IMR-90 (cell line): ENCODE measurements around the gene COL4A3. TPM values are rescaled to one million over a fixed set of nuclear protein-coding genes. Genes with fewer than 3 reads are reported as not detected.

Experiments used
- ATAC-seq: fragments of 200-7000 bp; cut with Tn5 transposase; 2 replicates; pipeline ENCODE4 v1.9.1; 2020; ENCODE audit warnings: low read depth, mild to moderate bottlenecking, moderate library complexity
- BruUV-seq: library from RNA; stranded (reverse); fragments of 400-500 nt; replicated peaks from 2 replicates; lab custom pipeline; 2021; lab: Mats Ljungman, UMichigan
- CTCF ChIA-PET: fragments of 300-600 bp; formaldehyde crosslinking; extraction: SDS; loops from one replicate; lab custom pipeline; 2021; ENCODE audit warnings: antibody characterized with exemption; lab: Yijun Ruan, JAX
- POLR2A ChIA-PET: fragments of 300-600 bp; sonication (Branson Sonifier 250); formaldehyde crosslinking; loops from one replicate; lab custom pipeline; 2022; ENCODE audit warnings: antibody characterized with exemption; ENCODE audit not compliant: unreplicated experiment; lab: Charles Lee
- DNase-seq: peaks from one replicate; pipeline ENCODE4 v3.0.0; 2013
- H2AFZ ChIP-seq: replicated peaks from 2 replicates; pipeline ENCODE3; 2013; ENCODE audit warnings: low read length, mild to moderate bottlenecking; ENCODE audit not compliant: poor library complexity
- H2AK5ac ChIP-seq: 2 replicates; pipeline ENCODE4 v1.6.1; 2013; ENCODE audit warnings: low read depth, low read length, inconsistent platforms
- H2AK9ac ChIP-seq: replicated peaks from 2 replicates; pipeline ENCODE3; 2013; ENCODE audit warnings: mild to moderate bottlenecking, low read depth, low read length, moderate library complexity; ENCODE audit not compliant: poor library complexity
- H2BK120ac ChIP-seq: 2 replicates; pipeline ENCODE4 v1.6.1; 2013; ENCODE audit warnings: low read depth, low read length, inconsistent platforms
- H2BK15ac ChIP-seq: 3 replicates; pipeline ENCODE4 v1.6.1; 2013; ENCODE audit warnings: low read depth, low read length, inconsistent platforms
- H2BK20ac ChIP-seq: 2 replicates; pipeline ENCODE4 v1.6.1; 2013; ENCODE audit warnings: low read depth, mild to moderate bottlenecking, inconsistent platforms, low read length, moderate library complexity
- H2BK5ac ChIP-seq: 2 replicates; pipeline ENCODE4 v1.6.1; 2013; ENCODE audit warnings: mild to moderate bottlenecking, low read depth, low read length, inconsistent platforms; ENCODE audit not compliant: poor library complexity, severe bottlenecking
- H3K14ac ChIP-seq: replicated peaks from 2 replicates; pipeline ENCODE4 v1.6.1; 2013; ENCODE audit warnings: low read depth, low read length, inconsistent platforms
- H3K18ac ChIP-seq: 2 replicates; pipeline ENCODE4 v1.6.1; 2013; ENCODE audit warnings: low read depth, low read length, control low read depth
- H3K23ac ChIP-seq: 2 replicates; pipeline ENCODE4 v1.6.1; 2013; ENCODE audit warnings: low read depth, low read length, inconsistent platforms
- H3K27ac ChIP-seq: 2 replicates; pipeline ENCODE4 v1.5.1; 2013; ENCODE audit warnings: mild to moderate bottlenecking, control low read depth, low read length; ENCODE audit not compliant: insufficient read depth
- H3K27me3 ChIP-seq: 2 replicates; pipeline ENCODE4 v1.6.1; 2013; ENCODE audit warnings: low read length; ENCODE audit not compliant: control insufficient read depth, insufficient read depth
- H3K36me3 ChIP-seq: 2 replicates; pipeline ENCODE4 v1.6.1; 2013; ENCODE audit warnings: low read length, mixed read lengths; ENCODE audit not compliant: control insufficient read depth, insufficient read depth
- H3K4ac ChIP-seq: 2 replicates; pipeline ENCODE4 v1.6.1; 2013; ENCODE audit warnings: low read depth, low read length, inconsistent platforms
- H3K4me1 ChIP-seq: 2 replicates; pipeline ENCODE4 v1.6.1; 2013; ENCODE audit warnings: low read length, mixed read lengths; ENCODE audit not compliant: control insufficient read depth, insufficient read depth
- H3K4me2 ChIP-seq: 2 replicates; pipeline ENCODE4 v1.6.1; 2013; ENCODE audit warnings: low read depth, mild to moderate bottlenecking, control low read depth, low read length, moderate library complexity
- H3K4me3 ChIP-seq: 2 replicates; pipeline ENCODE4 v1.5.1; 2013; ENCODE audit warnings: low read depth, mild to moderate bottlenecking, control low read depth, low read length, moderate library complexity; ENCODE audit not compliant: insufficient read depth
- H3K56ac ChIP-seq: 2 replicates; pipeline ENCODE4 v1.6.1; 2013; ENCODE audit warnings: low read length, inconsistent platforms; ENCODE audit not compliant: insufficient read depth; ENCODE audit errors: extremely low read depth
- H3K79me1 ChIP-seq, 2 experiments: 2 replicates each; pipeline ENCODE4 v1.6.1; 2013; ENCODE audit warnings: low read length in 2 of 2, inconsistent platforms in 1 of 2, low read depth in 1 of 2
- H3K9ac ChIP-seq: 2 replicates; pipeline ENCODE4 v1.6.1; 2013; ENCODE audit warnings: low read depth, low read length, control low read depth
- H3K9me1 ChIP-seq: 2 replicates; pipeline ENCODE4 v1.6.1; 2013; ENCODE audit warnings: low read length, inconsistent platforms; ENCODE audit not compliant: insufficient read depth
- H3K9me3 ChIP-seq: 2 replicates; pipeline ENCODE4 v1.6.1; 2013; ENCODE audit warnings: low read length; ENCODE audit not compliant: control insufficient read depth, insufficient read depth
- H4K20me1 ChIP-seq: 2 replicates; pipeline ENCODE4 v1.6.1; 2013; ENCODE audit warnings: low read length, inconsistent platforms; ENCODE audit not compliant: insufficient read depth
- H4K5ac ChIP-seq: 2 replicates; pipeline ENCODE4 v1.6.1; 2013; ENCODE audit warnings: mild to moderate bottlenecking, low read depth, low read length, control low read depth
- H4K8ac ChIP-seq, 2 experiments: 2 replicates each; pipeline ENCODE4 v1.6.1; 2013; ENCODE audit warnings: low read depth in 2 of 2, low read length in 2 of 2, control low read depth in 1 of 2, inconsistent platforms in 1 of 2
- H4K91ac ChIP-seq: 2 replicates; pipeline ENCODE4 v1.6.1; 2013; ENCODE audit warnings: low read depth, low read length, inconsistent platforms; ENCODE audit not compliant: insufficient read depth
- BHLHE40 ChIP-seq: fragments of 150-350 bp; IDR thresholded peaks from 2 replicates; pipeline ENCODE4 v1.6.1; 2016; ENCODE audit warnings: mild to moderate bottlenecking, low read depth, low read length
- RAD21 ChIP-seq: IDR thresholded peaks from 2 replicates; pipeline ENCODE4 v1.6.1; 2012; ENCODE audit warnings: low read length, improper control_type of control experiment
- WGBS, 2 experiments: methylation state at CpG; one replicate each; pipeline versions ENCODE4 v1.1.5 to v1.1.7; 2013; ENCODE audit warnings: missing lambda C conversion rate in 2 of 2; ENCODE audit not compliant: insufficient read length in 1 of 2; ENCODE audit errors: extremely low coverage in 2 of 2; 5-methylcytosine and 5-hydroxymethylcytosine counted together
- dilution Hi-C: fragments of 300-500 bp; cut with HindIII; formaldehyde crosslinking; loops from one replicate; pipeline ENCODE4 v1.14.3; 2018; ENCODE audit warnings: low sequenced_read_pairs; ENCODE audit not compliant: unreplicated experiment
- in situ Hi-C: fragments of 300-500 bp; cut with MboI; formaldehyde crosslinking; loops from 3 replicates; pipeline ENCODE4 v1.14.3; 2019; ENCODE audit warnings: low sequenced_read_pairs, inconsistent platforms, mixed read lengths
- intact Hi-C: fragments of 100-400 bp; cut with micrococcal nuclease; formaldehyde crosslinking; loops from 2 replicates; pipeline ENCODE4 v1.10.0; 2022
- polyA plus RNA-seq, 3 experiments: library from polyadenylated mRNA; depleted of rRNA; stranded (reverse); fragments of >200 nt; gene quantifications; 2 replicates each; pipeline ENCODE4 v1.2.3, GENCODE V29; 2012; ENCODE audit warnings: low replicate concordance in 1 of 3
- total RNA-seq: library from RNA; depleted of rRNA; stranded (reverse); fragments of >200 nt; gene quantifications from 2 replicates; pipeline ENCODE4 v1.2.3, GENCODE V29; 2012

Gene COL4A3
- total and polyA plus RNA-seq, 2 of the 4 experiments (the other 2 are of a cell fraction): not detected

- no CpG with 5 or more reads among the region's 1 CpG for WGBS, 2 experiments
- Histone ChIP-seq H2AFZ (no peak overlapping the region), H3K9me3 (no peaks in the 10 kb centered on the region), H3K4me1 (no peaks in the 10 kb centered on the region), H3K4me3 (no peak overlapping the region), H4K91ac (no peak overlapping the region), H3K27me3 (no peaks in the 10 kb centered on the region; the same call in 1 of the 2 replicates), H2BK15ac (no peak overlapping the region), H3K4me2 (no peak overlapping the region), H3K23ac (no peak overlapping the region), H3K14ac (no peak overlapping the region), H2AK9ac (no peak overlapping the region), H3K79me1 (no peaks in the 10 kb centered on the region), H3K18ac (no peak overlapping the region), H2BK120ac (no peak overlapping the region), H4K8ac (no peak overlapping the region), H3K36me3 (no peaks in the 10 kb centered on the region), H4K5ac (no peak overlapping the region), H2AK5ac (no peak overlapping the region), H4K20me1 (no peaks in the 10 kb centered on the region), H3K56ac (no peak overlapping the region), H3K9ac (no peak overlapping the region), H2BK5ac (no peak overlapping the region), H3K4ac (no peak overlapping the region), H3K27ac (no peak overlapping the region), H3K9me1 (no peaks in the 10 kb centered on the region), H2BK20ac (no peak overlapping the region)
- DNase-seq (no peak), ATAC-seq (no peak)
- CTCF ChIA-PET: no interaction called here
- in situ Hi-C loops (no loop called here), intact Hi-C loops (no loop called here), dilution Hi-C loops (no loop called here)
- POLR2A ChIA-PET: no interaction called here
- TF ChIP-seq RAD21 (no peak), BHLHE40 (no peak)
- BruUV-seq: no TSS peak
These were observed 20.5 kb upstream of the COL4A3 start for GRCh38 chr2:227143895-227144294.
